ENCODE results near the gene GUCY2F.

GUCY2F gene

GRCh38 chrX:109398061-109398460 lies 83.8 kb downstream of the GUCY2F start:
- Histone ChIP-seq H3K4me1 (ENCODE audit: insufficient read depth, low read length, severe bottlenecking) (no peaks in the 10 kb centered on the region), H3K4me2 (ENCODE audit: low read length) (no peak overlapping the region), H3K4me3 (ENCODE audit: low read depth, low read length, poor library complexity, severe bottlenecking) (no peak overlapping the region), H3F3A (ENCODE audit: insufficient read depth, low read length) (no peaks in the 10 kb centered on the region), H3K27me3 (ENCODE audit: insufficient read depth, low read length) (no peaks in the 10 kb centered on the region), H3K36me3 (ENCODE audit: insufficient read depth, low read length) (no peaks in the 10 kb centered on the region), H3K27ac (ENCODE audit: low read depth, low read length, poor library complexity, severe bottlenecking) (no peak overlapping the region), H3K9me2 (ENCODE audit: low read depth, low read length) (no peaks in the 10 kb centered on the region), H3K79me2 (ENCODE audit: insufficient read depth, low read length) (no peaks in the 10 kb centered on the region), H2AFZ (ENCODE audit: low read length) (no peak overlapping the region), H3K9ac (ENCODE audit: low read length) (no peak overlapping the region), H3K9me3 (ENCODE audit: low read length) (no peaks in the 10 kb centered on the region), H4K20me1 (ENCODE audit: insufficient read depth, low read length) (no peaks in the 10 kb centered on the region)
- TF ChIP-seq EZH2 (IDR thresholded peaks at IDR 0.05; ENCODE audit: borderline replicate concordance, low read length) = no peak
- no peak for TF ChIP-seq CTCF (IDR thresholded peaks at IDR 0.05; ENCODE audit: low read length)

GRCh38 chrX:109393859-109394258 lies 88.0 kb downstream of the GUCY2F start:
- Histone ChIP-seq H3K9ac (ENCODE audit: low read length) (no peak overlapping the region), H3K27ac (ENCODE audit: low read depth, low read length, poor library complexity, severe bottlenecking) (no peak overlapping the region), H3K4me1 (ENCODE audit: insufficient read depth, low read length, severe bottlenecking) (no peaks in the 10 kb centered on the region), H3K36me3 (ENCODE audit: insufficient read depth, low read length) (no peaks in the 10 kb centered on the region), H3K27me3 (ENCODE audit: insufficient read depth, low read length) (no peaks in the 10 kb centered on the region), H3K79me2 (ENCODE audit: insufficient read depth, low read length) (no peaks in the 10 kb centered on the region), H2AFZ (ENCODE audit: low read length) (no peak overlapping the region), H3K9me3 (ENCODE audit: low read length) (no peaks in the 10 kb centered on the region), H3K4me3 (ENCODE audit: low read depth, low read length, poor library complexity, severe bottlenecking) (no peak overlapping the region), H3K4me2 (ENCODE audit: low read length) (no peak overlapping the region), H4K20me1 (ENCODE audit: insufficient read depth, low read length) (no peaks in the 10 kb centered on the region), H3F3A (ENCODE audit: insufficient read depth, low read length) (no peaks in the 10 kb centered on the region), H3K9me2 (ENCODE audit: low read depth, low read length) (no peaks in the 10 kb centered on the region)
- TF ChIP-seq EZH2 (IDR thresholded peaks at IDR 0.05; ENCODE audit: borderline replicate concordance, low read length) = no peak
- no peak for TF ChIP-seq CTCF (IDR thresholded peaks at IDR 0.05; ENCODE audit: low read length)

GRCh38 chrX:109392895-109393294 lies 89.0 kb downstream of the GUCY2F start:
- Histone ChIP-seq H2AFZ (ENCODE audit: low read length) (no peak overlapping the region), H3K36me3 (ENCODE audit: insufficient read depth, low read length) (no peaks in the 10 kb centered on the region), H3K9ac (ENCODE audit: low read length) (no peak overlapping the region), H3K4me1 (ENCODE audit: insufficient read depth, low read length, severe bottlenecking) (no peaks in the 10 kb centered on the region), H3F3A (ENCODE audit: insufficient read depth, low read length) (no peaks in the 10 kb centered on the region), H3K27me3 (ENCODE audit: insufficient read depth, low read length) (no peaks in the 10 kb centered on the region), H3K4me2 (ENCODE audit: low read length) (no peak overlapping the region), H3K4me3 (ENCODE audit: low read depth, low read length, poor library complexity, severe bottlenecking) (no peak overlapping the region), H3K27ac (ENCODE audit: low read depth, low read length, poor library complexity, severe bottlenecking) (no peak overlapping the region), H3K9me3 (ENCODE audit: low read length) (no peaks in the 10 kb centered on the region), H3K9me2 (ENCODE audit: low read depth, low read length) (no peaks in the 10 kb centered on the region), H3K79me2 (ENCODE audit: insufficient read depth, low read length) (no peaks in the 10 kb centered on the region), H4K20me1 (ENCODE audit: insufficient read depth, low read length) (no peaks in the 10 kb centered on the region)
- TF ChIP-seq CTCF (IDR thresholded peaks at IDR 0.05; ENCODE audit: low read length) = no peak
- no peak for TF ChIP-seq EZH2 (IDR thresholded peaks at IDR 0.05; ENCODE audit: borderline replicate concordance, low read length)

Measured in OCI-LY1 (cell line).